ENCODE measurements around the gene GAGE1. TPM values are rescaled to one million over a fixed set of nuclear protein-coding genes. Genes with fewer than 3 reads are reported as not detected.

GAGE1 gene
- total and polyA plus RNA-seq, 2 donors (not counting 1 experiment from before 2014, with no cell fraction given): not detected

GRCh38 chrX:49644991-49645637 is 46.3 kb downstream of the GAGE1 start:
- intact Hi-C loops (cut with micrococcal nuclease): no loop called here
- DNase-seq (no peak), ATAC-seq (ENCODE audit: low read depth) (no peak)
- H3K9me3 ChIP-seq (ENCODE audit: control extremely low read depth in 1 of 3, control insufficient read depth in 2 of 3, insufficient read depth in 1 of 3, low read length in 2 of 3): no peaks in the 10 kb centered on the region
- CTCF ChIA-PET: no interaction called here
- TF ChIP-seq CTCF (IDR thresholded peaks at IDR 0.05): no peak
- no peak for TF ChIP-seq EZH2 (IDR thresholded peaks at IDR 0.05; ENCODE audit: borderline replicate concordance, insufficient read depth, low read depth, low read length, poor library complexity, severe bottlenecking)
- no peak overlapping the region for H2AFZ ChIP-seq (ENCODE audit: insufficient read depth, low read depth, low read length, poor library complexity, severe bottlenecking)
- H3K36me3 ChIP-seq (replicated peaks in 1 of 2; ENCODE audit: control extremely low read depth in 1 of 2, control insufficient read depth in 1 of 2, extremely low read depth in 1 of 2, insufficient read depth in 2 of 2, low read length in 1 of 2): no peaks in the 10 kb centered on the region
- H3K4me1 Mint-ChIP-seq: no peaks in the 10 kb centered on the region
- no peak overlapping the region for H3K27ac Mint-ChIP-seq
- H3K4me3 ChIP-seq (ENCODE audit: control extremely low read depth in 1 of 5, extremely low read depth in 1 of 5, insufficient read depth in 1 of 5, low read depth in 2 of 5, low read length in 4 of 5): no peak overlapping the region
- no peaks in the 10 kb centered on the region for H3K4me1 ChIP-seq (ENCODE audit: control insufficient read depth in 2 of 2, insufficient read depth in 2 of 2, low read length in 2 of 2)
- H4K20me1 ChIP-seq (ENCODE audit: control insufficient read depth, insufficient read depth, low read length, poor library complexity, severe bottlenecking): no peaks in the 10 kb centered on the region
- POLR2A ChIA-PET: no interaction called here
- no peak overlapping the region for H3K4me3 Mint-ChIP-seq
- H3K9me3 Mint-ChIP-seq (ENCODE audit: insufficient read depth): no peaks in the 10 kb centered on the region
- 89% methylated on average over 7 of the region's 8 CpGs for WGBS (ENCODE audit: insufficient coverage)
- no peak overlapping the region for H3K9ac ChIP-seq (ENCODE audit: low read length)
- H3K27ac ChIP-seq (ENCODE audit: low read length in 2 of 2): no peak overlapping the region
- H3K27me3 Mint-ChIP-seq: peaks cover 4% of the 10 kb centered on the region
- H3K27me3 ChIP-seq (replicated peaks in 1 of 4; ENCODE audit: control extremely low read depth in 1 of 4, control insufficient read depth in 3 of 4, insufficient read depth in 4 of 4, low read length in 3 of 4): no peaks in the 10 kb centered on the region
- no peak overlapping the region for H3K4me2 ChIP-seq (replicated peaks; ENCODE audit: low read depth, low read length, poor library complexity, severe bottlenecking)
- no peaks in the 10 kb centered on the region for H3K79me2 ChIP-seq (ENCODE audit: control insufficient read depth, insufficient read depth, low read length)

- Histone ChIP-seq H3K9me3 (ENCODE audit: control extremely low read depth in 1 of 3, control insufficient read depth in 2 of 3, insufficient read depth in 1 of 3, low read length in 2 of 3) (no peaks in the 10 kb centered on the region), H3K27me3 (replicated peaks in 1 of 4; ENCODE audit: control extremely low read depth in 1 of 4, control insufficient read depth in 3 of 4, insufficient read depth in 4 of 4, low read length in 3 of 4) (no peaks in the 10 kb centered on the region), H3K4me2 (replicated peaks; ENCODE audit: low read depth, low read length, poor library complexity, severe bottlenecking) (no peak overlapping the region), H4K20me1 (ENCODE audit: control insufficient read depth, insufficient read depth, low read length, poor library complexity, severe bottlenecking) (no peaks in the 10 kb centered on the region), H3K4me3 (ENCODE audit: control extremely low read depth in 1 of 5, extremely low read depth in 1 of 5, insufficient read depth in 1 of 5, low read depth in 2 of 5, low read length in 4 of 5) (no peak overlapping the region), H3K27ac (ENCODE audit: low read length in 2 of 2) (no peak overlapping the region), H2AFZ (ENCODE audit: insufficient read depth, low read depth, low read length, poor library complexity, severe bottlenecking) (no peak overlapping the region), H3K4me1 (ENCODE audit: control insufficient read depth in 2 of 2, insufficient read depth in 2 of 2, low read length in 2 of 2) (no peaks in the 10 kb centered on the region), H3K9ac (ENCODE audit: low read length) (no peak overlapping the region), H3K36me3 (replicated peaks in 1 of 2; ENCODE audit: control extremely low read depth in 1 of 2, control insufficient read depth in 1 of 2, extremely low read depth in 1 of 2, insufficient read depth in 2 of 2, low read length in 1 of 2) (no peaks in the 10 kb centered on the region), H3K79me2 (ENCODE audit: control insufficient read depth, insufficient read depth, low read length) (no peaks in the 10 kb centered on the region)
- intact Hi-C loops (cut with micrococcal nuclease): no loop called here
- DNase-seq (no peak), ATAC-seq (ENCODE audit: low read depth) (no peak)
- POLR2A ChIA-PET: no interaction called here
- no CpG with 5 or more reads among the region's 3 CpGs for WGBS (ENCODE audit: insufficient coverage)
- CTCF ChIA-PET: no interaction called here
- Mint-ChIP-seq H3K4me3 (no peak overlapping the region), H3K27ac (no peak overlapping the region), H3K9me3 (ENCODE audit: insufficient read depth) (no peaks in the 10 kb centered on the region), H3K4me1 (no peaks in the 10 kb centered on the region), H3K27me3 (peaks cover 7% of the 10 kb centered on the region)
- TF ChIP-seq CTCF (IDR thresholded peaks at IDR 0.05): no peak
- no peak for TF ChIP-seq EZH2 (IDR thresholded peaks at IDR 0.05; ENCODE audit: borderline replicate concordance, insufficient read depth, low read depth, low read length, poor library complexity, severe bottlenecking)
Observed at GRCh38 chrX:49656533-49656932, 57.7 kb downstream of the GAGE1 start.

Other genes with a start within 250 kb of the GAGE1 start
- not detected in 2 replicates for gene GAGE12C, start 66.8 kb upstream of the GAGE1 start, total RNA-seq
- gene GAGE12C, start 66.8 kb upstream of the GAGE1 start, polyA plus RNA-seq: not detected in 2 replicates
- not detected in 2 replicates for gene GAGE12D, start 57.3 kb upstream of the GAGE1 start, total RNA-seq
- gene GAGE12D, start 57.3 kb upstream of the GAGE1 start, polyA plus RNA-seq: not detected in 2 replicates
- gene GAGE12E, start 47.7 kb upstream of the GAGE1 start, total RNA-seq: not detected in 2 replicates
- not detected in 2 replicates for gene GAGE12E, start 47.7 kb upstream of the GAGE1 start, polyA plus RNA-seq
- gene GAGE12F, start 38.2 kb upstream of the GAGE1 start, total RNA-seq: not detected in 2 replicates
- gene GAGE12F, start 38.2 kb upstream of the GAGE1 start, polyA plus RNA-seq: not detected in 2 replicates
- not detected in 2 replicates for gene GAGE12G, start 28.6 kb upstream of the GAGE1 start, total RNA-seq
- gene GAGE12G, start 28.6 kb upstream of the GAGE1 start, polyA plus RNA-seq: not detected in 2 replicates
- not detected in 2 replicates for gene GAGE12H, start 19.1 kb upstream of the GAGE1 start, total RNA-seq
- gene GAGE12H, start 19.1 kb upstream of the GAGE1 start, polyA plus RNA-seq: not detected in 2 replicates
- not detected in 2 replicates for gene GAGE2A, start 9.5 kb upstream of the GAGE1 start, total RNA-seq
- not detected in 2 replicates for gene GAGE2A, start 9.5 kb upstream of the GAGE1 start, polyA plus RNA-seq
- not detected in 2 replicates for gene PAGE1, start 97.0 kb downstream of the GAGE1 start, total RNA-seq
- not detected in 2 replicates for gene PAGE1, start 97.0 kb downstream of the GAGE1 start, polyA plus RNA-seq
- gene PAGE4, start 230.3 kb downstream of the GAGE1 start, total RNA-seq: not detected in 2 replicates
- gene PAGE4, start 230.3 kb downstream of the GAGE1 start, polyA plus RNA-seq: not detected in 2 replicates